Measurements from ENCODE around the gene SLC25A1.

SLC25A1 gene

DNA sequence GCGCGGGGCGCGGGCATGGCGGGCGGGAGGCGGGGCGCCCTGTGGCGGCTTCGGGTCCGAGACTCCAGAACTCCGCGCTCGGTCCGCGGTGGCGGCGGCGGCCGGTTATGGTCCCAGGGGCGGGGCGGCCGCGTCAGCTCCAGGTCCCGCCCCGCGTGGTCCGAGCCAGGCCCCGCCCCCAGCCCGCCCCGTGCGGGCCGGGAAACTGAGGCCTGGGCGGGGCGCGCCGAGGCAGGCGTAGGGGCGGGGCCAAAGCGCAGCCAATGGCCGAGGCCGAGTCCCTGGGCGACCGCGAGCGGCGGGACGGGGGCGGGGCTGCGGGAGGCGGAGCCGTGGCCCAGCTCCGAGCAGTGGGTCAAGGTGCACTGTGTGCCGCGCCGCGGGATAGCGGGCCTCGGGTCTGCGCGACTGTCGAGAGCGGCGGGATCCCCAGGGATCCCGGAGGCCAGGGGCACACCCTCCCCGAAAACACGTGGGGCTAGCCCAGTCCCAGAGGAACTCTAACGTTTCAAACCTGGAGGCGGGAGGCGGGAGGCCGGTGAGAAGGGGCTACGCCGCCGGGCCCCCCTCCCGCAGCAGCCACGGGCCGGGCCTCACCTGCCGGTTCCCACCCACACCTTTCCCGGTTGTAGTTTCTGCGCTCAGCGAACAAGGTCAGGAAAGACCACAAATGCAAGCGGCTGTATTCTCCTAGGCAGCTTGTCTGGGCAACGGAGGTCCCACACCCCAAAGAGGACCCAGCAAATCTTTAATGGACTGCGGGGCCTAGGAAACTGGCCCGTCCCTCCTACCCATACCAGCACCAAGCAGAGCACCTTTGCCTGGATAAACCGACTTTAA lies at the start of gene SLC25A1:
Gene SLC25A1, minus strand, starts transcription at position 80 of the 840 bp plus-strand sequence. Its CDS starts 63 bp downstream, at position 17.
- H3K9ac ChIP-seq (ENCODE audit: low read depth, low read length), result peak within 1 kb of the TSS; percentile 76; the same call in 1 of the 2 replicates
- H3K27ac ChIP-seq (ENCODE audit: low read length), result peak within 1 kb of the TSS; percentile 64
- peaks cover 14% of the 10 kb centered on the region; the same call in 1 of the 2 replicates for H3K36me3 ChIP-seq (ENCODE audit: insufficient read depth, low read depth, low read length)
- H3K9me3 ChIP-seq (ENCODE audit: insufficient read depth, low read depth, low read length), result no peaks in the 10 kb centered on the region
- peaks cover 18% of the 10 kb centered on the region for H3K4me1 ChIP-seq (ENCODE audit: insufficient read depth, low read length)
- peak within 1 kb of the TSS; percentile 79 for H3K4me3 ChIP-seq (ENCODE audit: low read length)
- no peaks in the 10 kb centered on the region for H3K27me3 ChIP-seq (ENCODE audit: insufficient read depth, low read length)

DNA sequence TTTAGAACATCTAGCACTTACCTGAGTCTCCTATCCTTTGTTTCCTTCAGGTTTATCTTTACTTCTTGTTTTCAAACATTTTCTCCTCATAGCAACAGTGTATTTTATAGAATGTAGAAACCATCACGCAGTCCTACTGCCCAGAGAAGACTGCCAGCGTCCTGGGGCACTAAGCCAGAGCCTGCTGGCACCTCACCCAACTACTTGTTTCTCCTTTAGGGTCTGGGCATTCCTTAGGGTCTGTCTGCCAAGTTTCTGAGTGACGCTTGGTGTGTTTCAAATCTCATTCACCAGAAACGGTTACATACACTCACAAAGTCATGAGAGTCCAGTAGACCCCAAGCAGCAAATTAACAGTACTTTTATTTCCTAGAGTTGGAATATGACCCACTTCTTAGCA lies 49.6 kb upstream of the SLC25A1 start:
- Histone ChIP-seq H3K4me1 (ENCODE audit: insufficient read depth, low read length) (no peaks in the 10 kb centered on the region), H3K36me3 (ENCODE audit: insufficient read depth, low read depth, low read length) (peaks cover 82% of the 10 kb centered on the region), H3K4me3 (ENCODE audit: low read length) (no peak overlapping the region), H3K27ac (ENCODE audit: low read length) (no peak overlapping the region), H3K9ac (ENCODE audit: low read depth, low read length) (no peak overlapping the region), H3K9me3 (ENCODE audit: insufficient read depth, low read depth, low read length) (no peaks in the 10 kb centered on the region), H3K27me3 (ENCODE audit: insufficient read depth, low read length) (no peaks in the 10 kb centered on the region)

DNA sequence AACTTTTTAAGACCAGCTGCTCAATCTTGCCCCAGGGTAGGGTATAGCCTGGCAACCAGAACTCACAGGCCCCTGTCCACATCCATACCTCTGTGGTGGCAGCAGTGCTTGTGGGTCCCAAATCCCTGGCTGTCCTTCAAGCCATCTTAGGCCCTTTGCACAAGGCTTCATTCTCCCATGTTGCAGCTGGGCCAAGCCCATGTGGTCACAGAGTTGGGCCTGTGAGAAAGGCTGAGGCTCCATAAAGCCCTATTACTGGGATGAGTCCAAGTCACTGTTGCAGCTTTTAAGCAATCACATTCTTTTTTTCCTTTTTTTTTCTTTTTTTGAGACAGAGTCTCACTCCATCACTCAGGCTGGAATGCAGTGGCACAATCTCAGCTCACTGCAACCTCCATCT lies 47.9 kb upstream of the SLC25A1 start:
- H3K9ac ChIP-seq (ENCODE audit: low read depth, low read length), result no peak overlapping the region
- H3K4me3 ChIP-seq (ENCODE audit: low read length), result no peak overlapping the region
- H3K27ac ChIP-seq (ENCODE audit: low read length), result no peak overlapping the region
- no peaks in the 10 kb centered on the region for H3K4me1 ChIP-seq (ENCODE audit: insufficient read depth, low read length)
- H3K27me3 ChIP-seq (ENCODE audit: insufficient read depth, low read length), result no peaks in the 10 kb centered on the region
- no peaks in the 10 kb centered on the region for H3K9me3 ChIP-seq (ENCODE audit: insufficient read depth, low read depth, low read length)
- peaks cover 83% of the 10 kb centered on the region for H3K36me3 ChIP-seq (ENCODE audit: insufficient read depth, low read depth, low read length)

DNA sequence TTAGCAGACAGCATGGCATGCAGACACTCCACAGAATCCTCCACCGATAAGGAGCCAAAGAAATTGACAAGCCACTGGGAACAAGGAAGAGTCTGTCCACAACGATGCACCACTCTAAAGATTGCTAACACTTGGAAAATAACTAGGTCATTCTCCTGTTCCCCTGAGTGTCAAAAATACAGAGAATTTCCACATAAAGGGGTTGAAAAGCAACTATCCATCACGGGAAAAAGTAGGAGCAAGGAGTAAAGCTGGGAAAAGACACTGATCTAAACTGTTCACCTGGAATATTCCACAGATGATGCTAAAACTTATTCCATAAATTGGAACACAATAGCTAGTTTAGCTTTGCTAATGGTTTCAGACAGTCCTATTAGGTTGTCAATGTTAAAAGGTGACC lies 47.0 kb upstream of the SLC25A1 start:
- Histone ChIP-seq H3K27me3 (ENCODE audit: insufficient read depth, low read length) (no peaks in the 10 kb centered on the region), H3K9me3 (ENCODE audit: insufficient read depth, low read depth, low read length) (no peaks in the 10 kb centered on the region), H3K4me1 (ENCODE audit: insufficient read depth, low read length) (no peaks in the 10 kb centered on the region), H3K9ac (ENCODE audit: low read depth, low read length) (no peak overlapping the region), H3K4me3 (ENCODE audit: low read length) (no peak overlapping the region), H3K27ac (ENCODE audit: low read length) (no peak overlapping the region), H3K36me3 (ENCODE audit: insufficient read depth, low read depth, low read length) (peaks cover 84% of the 10 kb centered on the region)

DNA sequence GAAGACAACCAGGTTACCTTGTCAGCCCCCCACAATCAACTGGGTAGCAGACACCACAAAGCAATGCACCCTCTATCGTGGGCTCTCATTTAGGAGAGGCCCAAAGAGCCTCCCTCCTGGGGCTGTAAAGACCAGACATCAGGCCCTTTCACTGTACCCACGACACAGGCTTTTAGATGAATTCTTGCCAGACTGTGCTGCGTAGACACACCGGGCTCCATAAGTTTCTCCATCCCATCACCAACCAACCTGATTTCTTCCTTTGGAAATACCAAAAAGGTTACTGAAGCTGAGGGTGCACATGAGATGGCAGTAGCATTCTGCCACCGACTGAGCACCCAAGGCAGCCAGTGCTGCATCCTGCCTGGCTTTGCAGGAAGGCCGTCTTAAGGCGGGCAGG lies 46.4 kb upstream of the SLC25A1 start:
- H3K27me3 ChIP-seq (ENCODE audit: insufficient read depth, low read length), result no peaks in the 10 kb centered on the region
- H3K27ac ChIP-seq (ENCODE audit: low read length), result no peak overlapping the region
- no peak overlapping the region for H3K4me3 ChIP-seq (ENCODE audit: low read length)
- H3K4me1 ChIP-seq (ENCODE audit: insufficient read depth, low read length), result no peaks in the 10 kb centered on the region
- H3K36me3 ChIP-seq (ENCODE audit: insufficient read depth, low read depth, low read length), result peaks cover 87% of the 10 kb centered on the region
- H3K9ac ChIP-seq (ENCODE audit: low read depth, low read length), result no peak overlapping the region
- H3K9me3 ChIP-seq (ENCODE audit: insufficient read depth, low read depth, low read length), result no peaks in the 10 kb centered on the region

DNA sequence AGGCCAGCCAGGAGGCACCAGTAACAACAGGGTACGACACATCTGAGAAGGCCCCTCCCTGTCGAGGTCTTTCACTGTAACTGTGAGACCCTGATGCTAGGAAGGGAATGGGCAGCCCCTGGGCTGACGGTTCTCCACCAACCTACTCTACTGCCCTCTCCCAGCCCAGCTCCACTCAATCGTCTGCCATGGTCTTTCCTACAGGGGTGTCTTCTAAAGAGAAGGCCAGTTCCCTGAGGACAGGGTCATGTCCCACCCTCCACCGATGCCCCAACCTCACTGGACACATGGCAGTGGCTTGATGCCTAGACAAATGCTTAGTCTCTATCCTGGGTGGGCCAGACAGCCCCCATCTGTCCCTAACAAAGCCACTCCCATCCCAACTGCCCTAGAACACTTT lies 46.0 kb upstream of the SLC25A1 start:
- H3K36me3 ChIP-seq (ENCODE audit: insufficient read depth, low read depth, low read length), result peaks cover 88% of the 10 kb centered on the region
- H3K4me1 ChIP-seq (ENCODE audit: insufficient read depth, low read length), result no peaks in the 10 kb centered on the region
- H3K4me3 ChIP-seq (ENCODE audit: low read length), result no peak overlapping the region
- no peaks in the 10 kb centered on the region for H3K27me3 ChIP-seq (ENCODE audit: insufficient read depth, low read length)
- no peak overlapping the region for H3K9ac ChIP-seq (ENCODE audit: low read depth, low read length)
- H3K9me3 ChIP-seq (ENCODE audit: insufficient read depth, low read depth, low read length), result no peaks in the 10 kb centered on the region
- H3K27ac ChIP-seq (ENCODE audit: low read length), result no peak overlapping the region

DNA sequence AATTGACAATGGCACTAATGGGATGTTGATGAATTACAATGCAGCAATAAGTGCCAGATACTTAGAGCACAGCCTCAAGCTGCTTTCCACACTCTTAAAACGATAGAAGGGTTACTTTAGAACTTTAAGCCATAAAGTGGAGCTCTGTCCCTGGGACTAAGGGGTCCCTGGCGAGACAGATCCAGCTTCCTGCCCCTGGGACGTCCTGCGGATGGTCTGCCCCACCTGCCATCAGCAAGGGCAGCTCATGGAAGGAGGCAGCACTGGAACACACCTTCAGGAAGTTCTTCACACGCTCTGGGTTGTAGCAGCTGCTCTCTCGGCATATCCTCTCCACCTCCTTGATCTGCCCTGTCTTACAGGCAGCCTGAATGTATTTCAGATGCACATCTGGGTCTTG lies 45.1 kb upstream of the SLC25A1 start:
- no peaks in the 10 kb centered on the region for H3K27me3 ChIP-seq (ENCODE audit: insufficient read depth, low read length)
- H3K36me3 ChIP-seq (ENCODE audit: insufficient read depth, low read depth, low read length), result peaks cover 79% of the 10 kb centered on the region
- H3K9ac ChIP-seq (ENCODE audit: low read depth, low read length), result no peak overlapping the region
- H3K27ac ChIP-seq (ENCODE audit: low read length), result no peak overlapping the region
- H3K9me3 ChIP-seq (ENCODE audit: insufficient read depth, low read depth, low read length), result no peaks in the 10 kb centered on the region
- peaks cover 1% of the 10 kb centered on the region; the same call in 1 of the 2 replicates for H3K4me1 ChIP-seq (ENCODE audit: insufficient read depth, low read length)
- no peak overlapping the region for H3K4me3 ChIP-seq (ENCODE audit: low read length)

DNA sequence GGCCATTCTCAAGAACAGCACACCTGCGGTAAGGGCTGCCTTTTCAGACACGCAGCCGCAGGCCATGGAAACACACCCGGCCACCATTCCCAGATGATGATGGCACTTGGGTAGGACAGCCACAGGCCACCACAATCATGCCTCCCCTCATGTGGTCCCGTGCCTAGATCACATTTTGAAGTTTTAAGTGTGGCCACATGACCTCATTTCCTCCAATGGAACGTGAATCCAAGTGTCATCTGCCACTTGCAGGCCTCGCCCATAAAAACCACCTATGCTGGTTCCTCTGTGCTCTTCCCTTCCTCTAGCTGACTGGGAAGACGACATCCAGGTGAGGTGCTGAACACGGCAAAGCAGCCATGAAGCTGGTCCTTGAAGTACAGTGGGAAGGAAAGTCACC lies 44.6 kb upstream of the SLC25A1 start:
- peaks cover 6% of the 10 kb centered on the region; the same call in 1 of the 2 replicates for H3K4me1 ChIP-seq (ENCODE audit: insufficient read depth, low read length)
- no peaks in the 10 kb centered on the region for H3K27me3 ChIP-seq (ENCODE audit: insufficient read depth, low read length)
- no peak overlapping the region for H3K4me3 ChIP-seq (ENCODE audit: low read length)
- no peak overlapping the region for H3K27ac ChIP-seq (ENCODE audit: low read length)
- H3K36me3 ChIP-seq (ENCODE audit: insufficient read depth, low read depth, low read length), result peaks cover 74% of the 10 kb centered on the region
- no peaks in the 10 kb centered on the region for H3K9me3 ChIP-seq (ENCODE audit: insufficient read depth, low read depth, low read length)
- no peak overlapping the region for H3K9ac ChIP-seq (ENCODE audit: low read depth, low read length)

DNA sequence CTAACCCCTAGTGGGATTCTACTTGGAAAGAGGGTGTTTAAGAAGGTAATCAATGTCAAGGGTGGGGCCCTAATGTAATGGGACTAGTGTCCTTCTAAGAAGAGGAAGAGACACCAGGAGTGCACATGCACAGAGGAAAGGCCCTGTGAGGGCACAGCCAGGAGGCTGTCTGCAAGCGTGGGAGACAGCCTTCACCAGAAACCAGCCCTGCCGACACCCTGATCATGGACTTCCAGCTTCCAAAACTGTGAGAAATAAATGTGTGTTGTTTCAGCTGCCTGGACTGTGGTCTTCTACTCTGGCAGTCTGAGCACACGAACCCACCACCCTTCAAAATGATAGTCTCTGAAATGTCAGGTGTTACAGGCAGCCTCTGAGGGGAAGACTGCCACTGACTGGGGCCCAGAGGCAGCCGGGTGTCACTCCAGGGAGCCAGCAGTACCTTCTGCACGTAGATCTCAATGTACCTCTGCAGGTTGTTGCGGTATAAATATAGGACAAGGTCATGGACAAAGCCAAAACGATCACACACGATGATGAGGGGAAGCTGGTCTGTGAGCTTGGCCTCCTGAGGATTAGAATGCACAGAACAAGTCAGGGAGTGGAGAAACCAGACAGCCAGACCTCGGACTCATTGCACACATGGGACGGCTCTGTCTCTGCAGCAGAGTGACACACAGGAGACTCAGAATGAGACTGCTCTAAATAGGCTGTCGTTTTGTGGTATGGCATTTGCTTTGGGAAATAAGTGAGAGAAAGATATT lies 43.9 kb upstream of the SLC25A1 start:
- H3K27me3 ChIP-seq (ENCODE audit: insufficient read depth, low read length), result no peaks in the 10 kb centered on the region
- H3K9ac ChIP-seq (ENCODE audit: low read depth, low read length), result no peak overlapping the region
- H3K27ac ChIP-seq (ENCODE audit: low read length), result no peak overlapping the region
- no peaks in the 10 kb centered on the region for H3K9me3 ChIP-seq (ENCODE audit: insufficient read depth, low read depth, low read length)
- no peak overlapping the region for H3K4me3 ChIP-seq (ENCODE audit: low read length)
- H3K36me3 ChIP-seq (ENCODE audit: insufficient read depth, low read depth, low read length), result peaks cover 70% of the 10 kb centered on the region
- peaks cover 7% of the 10 kb centered on the region; the same call in 1 of the 2 replicates for H3K4me1 ChIP-seq (ENCODE audit: insufficient read depth, low read length)

DNA sequence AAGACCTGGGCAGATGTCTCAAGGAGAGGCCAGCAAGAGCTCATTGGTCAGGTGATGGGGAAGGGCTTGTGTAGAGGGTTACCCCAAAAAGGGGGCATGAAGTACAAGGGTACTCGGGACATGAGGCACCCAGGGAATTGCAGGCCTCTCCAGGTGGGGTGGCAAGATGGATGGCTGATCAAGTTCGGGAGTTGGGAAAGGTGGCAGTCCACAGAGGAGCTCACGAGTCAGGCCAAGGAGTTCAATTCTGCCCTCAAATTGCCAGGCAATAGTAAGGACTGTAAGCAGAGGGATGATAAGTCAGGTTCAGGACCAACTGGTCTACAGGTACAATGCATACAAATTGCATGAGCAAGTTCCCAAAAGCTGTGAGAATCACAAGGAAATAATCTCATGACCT lies 42.3 kb upstream of the SLC25A1 start:
- H3K27me3 ChIP-seq (ENCODE audit: insufficient read depth, low read length), result no peaks in the 10 kb centered on the region
- H3K4me3 ChIP-seq (ENCODE audit: low read length), result no peak overlapping the region
- H3K9ac ChIP-seq (ENCODE audit: low read depth, low read length), result no peak overlapping the region
- peaks cover 67% of the 10 kb centered on the region for H3K36me3 ChIP-seq (ENCODE audit: insufficient read depth, low read depth, low read length)
- no peak overlapping the region for H3K27ac ChIP-seq (ENCODE audit: low read length)
- H3K4me1 ChIP-seq (ENCODE audit: insufficient read depth, low read length), result peaks cover 7% of the 10 kb centered on the region; the same call in 1 of the 2 replicates
- no peaks in the 10 kb centered on the region for H3K9me3 ChIP-seq (ENCODE audit: insufficient read depth, low read depth, low read length)

DNA sequence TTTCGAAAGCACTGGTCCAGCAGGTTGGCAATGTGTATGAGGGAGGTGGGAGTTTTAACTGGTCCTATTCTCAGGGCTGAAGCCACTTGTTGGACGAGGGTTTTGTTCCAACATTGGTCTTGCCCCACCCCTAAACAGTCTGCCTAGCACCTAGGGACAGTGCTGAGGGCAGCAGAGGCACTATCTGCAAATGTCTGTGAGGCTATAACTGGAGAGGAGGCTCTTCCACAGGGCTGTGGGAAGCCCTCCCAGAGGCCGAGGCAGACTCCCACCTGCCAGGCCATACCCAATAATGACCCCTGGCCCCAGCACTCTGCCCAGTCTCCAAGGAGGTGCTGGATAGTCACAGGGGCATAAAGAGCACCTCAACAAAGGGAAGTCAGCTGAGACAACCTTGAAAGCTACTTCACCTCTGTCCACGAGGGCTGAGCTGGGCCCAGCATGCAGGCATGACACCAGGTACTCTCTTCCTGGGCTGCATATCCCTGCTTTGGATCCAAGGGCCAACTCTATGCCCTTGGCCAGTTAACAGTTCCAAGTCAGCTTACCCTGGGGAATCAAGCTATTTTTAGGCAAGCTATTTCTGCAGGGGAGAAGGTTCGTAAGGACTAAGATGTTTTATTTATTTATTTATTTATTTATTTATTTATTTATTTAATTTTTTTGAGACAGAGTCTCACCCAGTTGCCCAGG lies 40.2 kb upstream of the SLC25A1 start:
- Histone ChIP-seq H3K9ac (ENCODE audit: low read depth, low read length) (no peak overlapping the region), H3K27me3 (ENCODE audit: insufficient read depth, low read length) (no peaks in the 10 kb centered on the region), H3K4me3 (ENCODE audit: low read length) (no peak overlapping the region), H3K27ac (ENCODE audit: low read length) (no peak overlapping the region), H3K9me3 (ENCODE audit: insufficient read depth, low read depth, low read length) (no peaks in the 10 kb centered on the region), H3K36me3 (ENCODE audit: insufficient read depth, low read depth, low read length) (peaks cover 56% of the 10 kb centered on the region), H3K4me1 (ENCODE audit: insufficient read depth, low read length) (peaks cover 17% of the 10 kb centered on the region)
